WTC11 (cell line): Measurements from ENCODE around the gene KCNMA1. TPM values are rescaled to one million over a fixed set of nuclear protein-coding genes. Genes with fewer than 3 reads are reported as not detected.

Source experiments
- ATAC-seq: fragments of 200-7000 bp; cut with Tn5 transposase; 2 replicates; pipeline ENCODE4 v1.10.0; 2021; ENCODE audit warnings: mild to moderate bottlenecking, moderate library complexity
- CTCF ChIA-PET: fragments of 300-600 bp; sonication (Branson Sonifier 250); formaldehyde crosslinking; loops from one replicate; lab custom pipeline; 2021; ENCODE audit warnings: antibody characterized with exemption; lab: Charles Lee
- POLR2A ChIA-PET: fragments of 350-600 bp; sonication (Branson Sonifier 250); formaldehyde crosslinking; loops from one replicate; lab custom pipeline; 2021; ENCODE audit warnings: antibody characterized with exemption; lab: Charles Lee
- DNase-seq: peaks from one replicate; pipeline ENCODE4 v3.0.0; 2021; ENCODE audit warnings: low spot score
- H3K27ac Mint-ChIP-seq: 2 replicates; pipeline ENCODE4 v1.8.0; 2021; ENCODE audit warnings: mixed read lengths
- H3K27me3 Mint-ChIP-seq: 2 replicates; pipeline ENCODE4 v1.8.0; 2021; ENCODE audit warnings: low read depth, mild to moderate bottlenecking, moderate library complexity, mixed read lengths
- H3K36me3 Mint-ChIP-seq: 2 replicates; pipeline ENCODE4 v1.8.0; 2021; ENCODE audit warnings: mixed read lengths
- H3K4me1 Mint-ChIP-seq: 2 replicates; pipeline ENCODE4 v1.8.0; 2022; ENCODE audit warnings: mixed read lengths
- H3K4me3 Mint-ChIP-seq: 2 replicates; pipeline ENCODE4 v1.8.0; 2021; ENCODE audit warnings: mild to moderate bottlenecking, moderate library complexity, mixed read lengths
- H3K9me3 Mint-ChIP-seq: 2 replicates; pipeline ENCODE4 v1.8.0; 2021; ENCODE audit warnings: mixed read lengths
- AR ChIP-seq: fragments of 250-450 bp; sonication (Bioruptor Pico); IDR thresholded peaks from 2 replicates; pipeline ENCODE4 v1.9.0; 2021; ENCODE audit warnings: mild to moderate bottlenecking
- FOXJ3 ChIP-seq: sonication (generic); formaldehyde crosslinking; IDR thresholded peaks from 2 replicates; pipeline ENCODE4 v1.9.0; 2021; ENCODE audit warnings: missing genetic modification reagents, mild to moderate bottlenecking, borderline replicate concordance
- MYBL2 ChIP-seq: sonication (generic); formaldehyde crosslinking; IDR thresholded peaks from 2 replicates; pipeline ENCODE4 v1.8.1; 2023; ENCODE audit warnings: mild to moderate bottlenecking, moderate library complexity, missing genetic modification reagents
- PRDM15 ChIP-seq: sonication (generic); formaldehyde crosslinking; IDR thresholded peaks from 2 replicates; pipeline ENCODE4 v1.8.0; 2022; ENCODE audit warnings: missing genetic modification reagents
- PRRX2 ChIP-seq: fragments of 250-450 bp; sonication (Bioruptor Pico); IDR thresholded peaks from 2 replicates; pipeline ENCODE4 v1.8.0; 2021; ENCODE audit warnings: mild to moderate bottlenecking
- STAT6 ChIP-seq: sonication (generic); formaldehyde crosslinking; conservative IDR thresholded peaks from 2 replicates; pipeline ENCODE4 v1.8.1; 2023; ENCODE audit warnings: mild to moderate bottlenecking, low read depth, missing genetic modification reagents, moderate library complexity
- TEAD4 ChIP-seq: sonication (generic); formaldehyde crosslinking; IDR thresholded peaks from 2 replicates; pipeline ENCODE4 v1.8.0; 2022; ENCODE audit warnings: mild to moderate bottlenecking, missing genetic modification reagents
- ZBTB21 ChIP-seq: sonication (generic); formaldehyde crosslinking; IDR thresholded peaks from 2 replicates; pipeline ENCODE4 v1.8.1; 2023; ENCODE audit warnings: mild to moderate bottlenecking, missing genetic modification reagents, borderline replicate concordance
- ZNF219 ChIP-seq: sonication (generic); formaldehyde crosslinking; IDR thresholded peaks from 2 replicates; pipeline ENCODE4 v1.8.0; 2023; ENCODE audit warnings: missing genetic modification reagents, mild to moderate bottlenecking, borderline replicate concordance
- ZNF512 ChIP-seq: sonication (generic); formaldehyde crosslinking; IDR thresholded peaks from 2 replicates; pipeline ENCODE4 v1.8.1; 2022; ENCODE audit warnings: missing genetic modification reagents, borderline replicate concordance
- total RNA-seq: library from RNA; stranded (reverse); gene quantifications from 3 replicates; pipeline ENCODE4 v1.2.3, GENCODE V29; 2021

Gene KCNMA1
- total RNA-seq, 1 experiment from 2014 or later: 7.3 TPM

- TF ChIP-seq AR (CRISPR knock-in tag) (no peak), PRDM15 (CRISPR knock-in tag) (no peak), ZNF512 (CRISPR knock-in tag) (no peak), TEAD4 (CRISPR knock-in tag) (no peak)
These were observed 544.5 kb downstream of the KCNMA1 start (continued) for GRCh38 chr10:77093126-77093525.

DNA sequence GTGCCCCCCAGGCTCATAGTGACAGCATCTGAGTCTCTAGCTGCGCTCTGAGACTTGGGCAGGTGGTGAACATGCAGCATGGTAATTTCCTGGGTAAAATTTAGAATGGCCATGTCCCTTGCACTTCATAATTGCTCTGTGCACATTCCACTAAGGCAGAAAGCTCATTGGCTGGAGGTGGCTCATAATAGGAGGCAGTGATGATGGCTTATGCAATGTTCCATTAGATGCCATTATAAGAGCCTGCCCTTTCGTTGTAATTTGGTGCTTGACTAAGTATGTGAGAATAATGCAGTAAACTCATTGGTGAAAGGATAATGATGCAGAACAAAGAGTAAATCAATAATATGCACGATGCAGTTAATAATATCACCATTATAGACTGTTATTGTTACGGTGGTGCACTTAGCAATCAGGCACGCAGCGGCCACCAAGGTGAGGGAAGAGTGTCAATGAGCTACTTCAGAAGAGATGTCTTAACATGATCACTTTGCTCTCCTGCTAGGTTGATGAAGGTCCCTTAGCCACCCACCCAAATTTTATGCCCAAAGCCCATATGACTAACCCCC lies 545.9 kb downstream of the KCNMA1 start:
- POLR2A ChIA-PET: no interaction called here
- no peaks in the 10 kb centered on the region; the same call in 1 of the 2 replicates for H3K9me3 Mint-ChIP-seq
- H3K36me3 Mint-ChIP-seq: no peaks in the 10 kb centered on the region
- no peak overlapping the region for H3K4me3 Mint-ChIP-seq
- ATAC-seq: no peak
- CTCF ChIA-PET: no interaction called here
- DNase-seq: no peak
- TF ChIP-seq FOXJ3 (CRISPR knock-in tag) (no peak), PRRX2 (CRISPR knock-in tag) (no peak), STAT6 (CRISPR knock-in tag) (no peak), ZBTB21 (no peak), MYBL2 (no peak), ZNF219 (CRISPR knock-in tag) (no peak)
- no peaks in the 10 kb centered on the region; the same call in 1 of the 2 replicates for H3K27me3 Mint-ChIP-seq
- no peaks in the 10 kb centered on the region for H3K4me1 Mint-ChIP-seq
- no peak overlapping the region for H3K27ac Mint-ChIP-seq
